ENCODE results near the gene C2.
"Not testable (repeated sequence)": the region's sequence is repeated elsewhere in the genome, so short reads cannot be mapped to it uniquely, and the experiment has no call there.

The C2 gene

GRCh38 chr6:31956796-31957195 is 29.3 kb downstream of the C2 start:
- no peak for DNase-seq (ENCODE audit: low read depth, low spot score)

- no peak for DNase-seq (ENCODE audit: low read depth, low spot score)
Observed at GRCh38 chr6:31958412-31958740, 30.9 kb downstream of the C2 start.

- DNase-seq (ENCODE audit: low read depth, low spot score): peak; percentile 94
Observed at GRCh38 chr6:31958741-31959739, 31.5 kb downstream of the C2 start, which contains the start of the genes NELFE and SKIC2. Gene NELFE (minus strand): TSS chr6:31958971. CDS start chr6:31958446, 525 bp downstream. Gene SKIC2 (plus strand): TSS chr6:31959175. CDS start chr6:31959193, 18 bp downstream.

- DNase-seq (ENCODE audit: low read depth, low spot score): no peak
Observed at GRCh38 chr6:31961616-31962015, 34.1 kb downstream of the C2 start.

- no peak for DNase-seq (ENCODE audit: low read depth, low spot score)
Observed at GRCh38 chr6:31963921-31964320, 36.4 kb downstream of the C2 start.

GRCh38 chr6:31965700-31966099 is 38.2 kb downstream of the C2 start:
- DNase-seq (ENCODE audit: low read depth, low spot score): no peak

- no peak for DNase-seq (ENCODE audit: low read depth, low spot score)
Observed at GRCh38 chr6:31966506-31966905, 39.0 kb downstream of the C2 start.

- DNase-seq (ENCODE audit: low read depth, low spot score): no peak
Observed at GRCh38 chr6:31966997-31967925, 39.7 kb downstream of the C2 start.

- DNase-seq (ENCODE audit: low read depth, low spot score): no peak
Observed at GRCh38 chr6:31967926-31968320, 40.4 kb downstream of the C2 start.

GRCh38 chr6:31968326-31968725 is 40.8 kb downstream of the C2 start:
- DNase-seq (ENCODE audit: low read depth, low spot score): no peak

GRCh38 chr6:31968791-31969711 is 41.5 kb downstream of the C2 start:
- DNase-seq (ENCODE audit: low read depth, low spot score): no peak

- DNase-seq (ENCODE audit: low read depth, low spot score): no peak
Observed at GRCh38 chr6:31969712-31970603, 42.4 kb downstream of the C2 start.

GRCh38 chr6:31970604-31971271 is 43.2 kb downstream of the C2 start:
- DNase-seq (ENCODE audit: low read depth, low spot score): no peak

GRCh38 chr6:31971279-31971992 is 43.9 kb downstream of the C2 start:
- no peak for DNase-seq (ENCODE audit: low read depth, low spot score)

- DNase-seq (ENCODE audit: low read depth, low spot score): peak; percentile 93
Observed at GRCh38 chr6:31971993-31972708, 44.6 kb downstream of the C2 start, which contains the start of gene DXO. Gene DXO (minus strand): TSS chr6:31972138. CDS start chr6:31971675, 463 bp downstream.

- DNase-seq (ENCODE audit: low read depth, low spot score): no peak
Observed at GRCh38 chr6:31972709-31973350, 45.3 kb downstream of the C2 start.

GRCh38 chr6:31976065-31976464 is 48.5 kb downstream of the C2 start:
- DNase-seq (ENCODE audit: low read depth, low spot score): not testable (repeated sequence)

All from iPS DF 19.7 (cell line).